Left lung (tissue), 10 donors: ENCODE data around the gene TBXA2R. TPM values are rescaled to one million over a fixed set of nuclear protein-coding genes. Genes with fewer than 3 reads are reported as not detected.

Experiments used
- ATAC-seq: fragments of 200-7000 bp; cut with Tn5 transposase; one replicate; pipeline ENCODE4 v1.9.1; 2020; ENCODE audit warnings: moderate library complexity
- DNase-seq, 4 donors: peaks; one replicate each; pipeline ENCODE4 v3.0.0-alpha.2; 2013 to 2020
- H3K27ac ChIP-seq, 2 donors: fragments of 200-600 bp; sonication (generic) in 1 of 2; one replicate each; pipeline versions ENCODE4 v1.5.0 to v1.8.0; 2020 to 2021
- H3K27me3 ChIP-seq, 2 donors: fragments of 200-600 bp; sonication (generic) in 1 of 2; one replicate each; pipeline versions ENCODE4 v1.5.0 to v1.8.0; 2020 to 2021
- H3K36me3 ChIP-seq, 2 donors: fragments of 200-600 bp; sonication (generic) in 1 of 2; one replicate each; pipeline versions ENCODE4 v1.5.0 to v1.8.0; 2020 to 2021
- H3K4me1 ChIP-seq, 2 donors: fragments of 200-600 bp; one replicate each; pipeline ENCODE4 v1.8.0; 2021
- H3K4me3 ChIP-seq, 2 donors: fragments of 200-600 bp; sonication (generic) in 1 of 2; one replicate each; pipeline versions ENCODE4 v1.5.0 to v1.8.0; 2020 to 2021; ENCODE audit warnings: mild to moderate bottlenecking in 1 of 2
- H3K9me3 ChIP-seq, 2 donors: fragments of 200-600 bp; sonication (generic) in 1 of 2; one replicate each; pipeline versions ENCODE4 v1.5.0 to v1.8.0; 2020 to 2021
- CTCF ChIP-seq, 2 donors: fragments of 200-600 bp; sonication (generic) in 1 of 2; IDR thresholded peaks; one replicate each; pipeline versions ENCODE4 v1.5.0 to v1.8.0; 2021; ENCODE audit warnings: antibody characterized with exemption in 2 of 2
- intact Hi-C, 2 donors: fragments of 100-400 bp; cut with DNase I; formaldehyde crosslinking; loops; one replicate each; pipeline versions ENCODE4 v1.11.2 to v1.14.2; 2022
- polyA plus RNA-seq, 6 donors: library from polyadenylated mRNA; unstranded; fragments of 120-200 nt; gene quantifications; one replicate each; pipeline ENCODE4 v1.2.1, GENCODE V29; 2013; ENCODE audit not compliant: insufficient read length in 6 of 6
- total RNA-seq, 2 donors: library from RNA; stranded (reverse); fragmentation: NEBNext Ultra II Directional; extraction: Animal tissue kit (Norgen Biotek cat#: 25700); gene quantifications; one replicate each; pipeline ENCODE4 v1.2.1, GENCODE V29; 2021
- donor health status: DM: no; HTN: yes; CAD: no.
- donor health status: DM: no; HTN: no; CAD: no.

Gene TBXA2R
- total and polyA plus RNA-seq, 8 donors: 1.8 to 7.9 (median 3.6) TPM

GRCh38 chr19:3580156-3580934 is 26.3 kb downstream of the TBXA2R start:
- Histone ChIP-seq H3K9me3 (no peaks in the 10 kb centered on the region), H3K4me1 (peaks cover 0 to 14% of the 10 kb centered on the region in 2 donors), H3K4me3 (no peak overlapping the region), H3K27me3 (peaks cover 6 to 19% of the 10 kb centered on the region in 2 donors), H3K36me3 (peaks cover 0 to 16% of the 10 kb centered on the region in 2 donors), H3K27ac (peak overlapping the region; percentile 7 to 66)
- intact Hi-C loops: no loop called here
- no peak for TF ChIP-seq CTCF (IDR thresholded peaks at IDR 0.05)
- ATAC-seq (peak; percentile 46), DNase-seq (peak in 2 of 4 donors; percentile 81 to 88)

DNA sequence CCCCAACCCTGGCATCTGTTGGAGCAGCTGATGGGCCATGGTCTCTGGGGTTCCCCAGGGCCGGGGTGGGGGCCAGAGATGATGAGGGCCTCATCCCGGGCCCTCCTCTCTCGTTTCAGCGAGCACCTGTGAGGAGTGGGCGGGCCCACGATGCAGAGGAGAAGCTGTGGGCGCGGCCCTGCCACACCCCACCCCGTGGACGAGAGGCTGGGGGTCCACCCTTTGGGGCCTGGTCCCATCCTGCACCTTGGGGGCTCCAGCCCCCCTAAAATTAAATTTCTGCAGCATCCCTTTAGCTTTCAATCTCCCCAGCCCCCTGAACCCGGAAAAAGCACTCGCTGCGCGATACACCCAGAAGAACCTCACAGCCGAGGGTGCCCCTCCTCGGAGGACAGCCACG is 28.3 kb downstream of the TBXA2R start:
- DNase-seq: no peak
- H3K4me1 ChIP-seq: peaks cover 0 to 20% of the 10 kb centered on the region in 2 donors
- H3K27ac ChIP-seq: no peak overlapping the region
- H3K9me3 ChIP-seq: no peaks in the 10 kb centered on the region
- intact Hi-C loops: no loop called here
- no peak for TF ChIP-seq CTCF (IDR thresholded peaks at IDR 0.05)
- no peaks in the 10 kb centered on the region for H3K27me3 ChIP-seq
- ATAC-seq: no peak
- H3K36me3 ChIP-seq: peaks cover 0 to 16% of the 10 kb centered on the region in 2 donors
- no peak overlapping the region for H3K4me3 ChIP-seq

- no peak for ATAC-seq
- no peak overlapping the region for H3K4me3 ChIP-seq
- H3K4me1 ChIP-seq: peaks cover 0 to 21% of the 10 kb centered on the region in 2 donors
- TF ChIP-seq CTCF (IDR thresholded peaks at IDR 0.05): no peak
- peaks cover 0 to 16% of the 10 kb centered on the region in 2 donors for H3K36me3 ChIP-seq
- no peaks in the 10 kb centered on the region for H3K27me3 ChIP-seq
- DNase-seq: peak in 1 of 4 donors; percentile 76
- no peak overlapping the region for H3K27ac ChIP-seq
- intact Hi-C loops: no loop called here
- no peaks in the 10 kb centered on the region for H3K9me3 ChIP-seq
Observed at GRCh38 chr19:3577723-3578344, 28.8 kb downstream of the TBXA2R start.

DNA sequence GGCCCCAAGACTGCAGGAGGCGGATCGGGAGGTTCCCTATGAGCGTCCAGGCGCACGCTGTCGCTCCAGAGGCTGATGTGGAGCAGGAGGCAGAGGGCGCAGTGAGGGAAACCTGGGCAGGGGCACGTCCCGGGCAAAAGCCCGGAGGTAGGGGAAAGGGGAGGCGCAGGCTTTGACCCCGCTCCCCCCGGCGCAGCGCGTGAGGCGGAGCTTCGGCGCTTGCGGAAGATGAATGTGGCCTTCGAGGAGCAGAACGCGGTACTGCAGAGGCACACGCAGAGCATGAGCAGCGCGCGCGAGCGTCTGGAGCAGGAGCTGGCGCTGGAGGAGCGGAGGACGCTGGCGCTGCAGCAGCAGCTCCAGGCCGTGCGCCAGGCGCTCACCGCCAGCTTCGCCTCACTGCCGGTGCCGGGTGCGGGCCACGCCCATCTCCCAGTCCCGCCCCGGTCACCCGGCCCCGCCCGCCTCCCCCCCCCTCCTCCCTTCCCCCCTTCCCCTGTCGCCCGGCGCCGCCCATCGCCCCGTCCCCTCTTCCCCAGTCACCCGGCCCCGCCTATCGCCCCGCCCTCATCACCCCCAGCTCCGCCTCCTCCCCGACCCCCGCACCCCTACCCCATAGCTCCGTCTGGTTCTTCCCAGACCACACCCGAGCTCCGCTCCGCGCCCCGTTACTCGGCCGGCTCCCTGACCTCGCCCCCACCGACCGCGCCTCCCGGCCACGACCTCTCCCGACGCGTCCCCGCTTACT is 29.8 kb downstream of the TBXA2R start:
- DNase-seq (peak in 3 of 4 donors; percentile 54 to 86 (median 83)), ATAC-seq (no peak)
- Histone ChIP-seq H3K27ac (peak overlapping the region in 1 of 2 donors; percentile 7), H3K4me1 (peaks cover 0 to 26% of the 10 kb centered on the region in 2 donors), H3K4me3 (peak overlapping the region in 1 of 2 donors; percentile 36), H3K27me3 (no peaks in the 10 kb centered on the region), H3K9me3 (no peaks in the 10 kb centered on the region), H3K36me3 (peaks cover 0 to 16% of the 10 kb centered on the region in 2 donors)
- intact Hi-C loops: no loop called here
- no peak for TF ChIP-seq CTCF (IDR thresholded peaks at IDR 0.05)
